Measurements from ENCODE around the gene RTF1.

DNA sequence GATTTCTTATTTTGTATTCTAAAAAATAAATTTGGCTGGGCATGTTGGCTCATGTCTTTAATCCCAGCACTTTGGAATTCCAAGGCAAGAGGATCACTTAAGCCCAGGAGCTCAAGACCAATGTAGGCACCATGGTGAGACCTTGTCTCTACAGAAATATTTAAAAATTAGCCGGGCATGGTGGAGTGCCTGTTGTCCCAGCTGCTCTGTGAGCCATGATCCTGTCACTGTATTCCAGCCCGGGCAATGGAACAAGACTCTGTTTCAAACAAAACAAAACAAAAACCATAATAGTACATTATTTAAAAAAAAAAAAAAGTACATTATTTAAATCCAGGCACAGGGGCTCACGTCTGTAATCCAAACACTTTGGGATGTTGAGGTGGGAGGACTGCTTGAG is 5.5 kb upstream of the RTF1 start:
- TF ChIP-seq CTCF (IDR thresholded peaks at IDR 0.05; ENCODE audit: extremely low read depth in 1 of 2, insufficient read depth in 1 of 2, low read depth in 1 of 2, low read length in 2 of 2), result no peak
- no peak for TF ChIP-seq GATA2 (IDR thresholded peaks at IDR 0.05; ENCODE audit: insufficient read depth, insufficient read length, low read depth, low read length)
- no peak for TF ChIP-seq POLR2AphosphoS5 (IDR thresholded peaks at IDR 0.05; ENCODE audit: insufficient read depth, low read depth, low read length)

All from endothelial cell of umbilical vein (primary cell).